ENCODE data around the gene SLC6A5. TPM values are rescaled to one million over a fixed set of nuclear protein-coding genes. Genes with fewer than 3 reads are reported as not detected.

Gene SLC6A5
- total and polyA plus RNA-seq, 2 donors (not counting 3 experiments of a cell fraction or from before 2014, with no cell fraction given), result not detected

DNA sequence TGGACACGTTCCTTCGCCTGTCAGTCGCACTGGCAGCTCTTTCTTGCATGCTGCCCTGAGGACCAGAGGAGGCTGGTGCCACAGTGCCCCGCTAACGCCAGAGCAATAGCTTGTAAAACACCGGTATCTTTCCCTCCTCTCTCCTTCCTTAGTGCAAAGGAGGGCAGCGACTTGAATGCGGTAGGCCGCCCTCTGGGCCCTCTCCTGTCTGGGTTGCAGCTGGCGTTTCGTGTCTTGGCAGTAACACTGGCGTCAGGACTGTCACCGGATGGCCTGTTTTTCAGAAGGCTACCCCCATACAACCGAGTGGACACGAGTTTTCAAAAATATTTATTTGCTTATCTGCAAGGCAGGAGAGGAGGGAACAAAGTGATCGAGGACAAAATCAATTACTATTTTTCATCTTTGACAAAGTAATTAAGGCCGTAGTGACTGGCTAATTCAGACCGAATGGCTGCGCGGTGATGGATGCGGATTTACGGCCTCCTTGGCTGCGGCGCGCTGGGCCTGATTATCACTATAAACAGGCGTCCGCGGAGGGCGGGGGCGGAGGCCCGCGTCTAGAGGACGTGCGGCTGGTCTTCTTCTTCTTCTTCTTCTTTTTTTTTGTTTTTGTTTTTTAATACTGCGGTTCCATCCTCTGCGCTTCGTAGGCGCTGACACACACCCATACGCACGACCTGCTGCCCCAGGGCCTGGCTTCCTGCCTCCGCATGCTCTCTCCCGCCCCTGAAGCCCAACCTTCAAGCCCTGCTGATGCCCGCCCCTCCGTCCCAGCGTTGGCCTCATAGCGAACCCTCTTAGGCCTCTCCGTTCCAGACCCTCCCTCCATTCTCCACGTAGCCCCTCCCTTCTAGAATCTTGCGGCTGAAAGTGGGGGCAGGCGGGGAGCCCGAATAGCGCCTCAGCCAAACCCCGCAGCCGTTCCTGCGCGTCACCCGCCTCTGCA lies 2.9 kb upstream of the SLC6A5 start:
- no peaks in the 10 kb centered on the region for H3K4me1 ChIP-seq (ENCODE audit: control insufficient read depth, extremely low read depth, insufficient read depth, low read length)
- no peak for DNase-seq (ENCODE audit: low read depth, low spot score)
- CTCF ChIA-PET, result interaction anchor here (2.0 kb wide), 1 partner anchor 13 kb away, joined by 6 read pairs; no protein-coding TSS in a partner anchor
- POLR2A ChIA-PET, result no interaction called here
- dilution Hi-C loops (cut with MboI; ENCODE audit: extremely low pct_ligation_motif_present, low sequenced_read_pairs) (no loop called here), intact Hi-C loops (cut with micrococcal nuclease) (no loop called here)
- H2AFZ ChIP-seq (ENCODE audit: low read depth, low read length), result no peak overlapping the region
- no peaks in the 10 kb centered on the region for H3K79me2 ChIP-seq (ENCODE audit: control insufficient read depth, insufficient read depth, low read length)
- H3K4me2 ChIP-seq (ENCODE audit: insufficient read depth, low read length), result no peak overlapping the region
- H3K9me3 ChIP-seq (replicated peaks; ENCODE audit: control insufficient read depth, insufficient read depth, low read length), result no peaks in the 10 kb centered on the region
- H3K4me3 ChIP-seq (replicated peaks in 1 of 3; ENCODE audit: insufficient read depth in 1 of 3, low read depth in 1 of 3, low read length in 3 of 3), result no peak overlapping the region
- no peak overlapping the region for H3K9ac ChIP-seq (replicated peaks; ENCODE audit: extremely low read depth, insufficient read depth, low read length)
- no peaks in the 10 kb centered on the region for H4K20me1 ChIP-seq (replicated peaks; ENCODE audit: control insufficient read depth, extremely low read depth, insufficient read depth, low read length)
- no peak overlapping the region for H3K27ac ChIP-seq (ENCODE audit: insufficient read depth, low read depth, low read length)
- TF ChIP-seq, protein P1, sequence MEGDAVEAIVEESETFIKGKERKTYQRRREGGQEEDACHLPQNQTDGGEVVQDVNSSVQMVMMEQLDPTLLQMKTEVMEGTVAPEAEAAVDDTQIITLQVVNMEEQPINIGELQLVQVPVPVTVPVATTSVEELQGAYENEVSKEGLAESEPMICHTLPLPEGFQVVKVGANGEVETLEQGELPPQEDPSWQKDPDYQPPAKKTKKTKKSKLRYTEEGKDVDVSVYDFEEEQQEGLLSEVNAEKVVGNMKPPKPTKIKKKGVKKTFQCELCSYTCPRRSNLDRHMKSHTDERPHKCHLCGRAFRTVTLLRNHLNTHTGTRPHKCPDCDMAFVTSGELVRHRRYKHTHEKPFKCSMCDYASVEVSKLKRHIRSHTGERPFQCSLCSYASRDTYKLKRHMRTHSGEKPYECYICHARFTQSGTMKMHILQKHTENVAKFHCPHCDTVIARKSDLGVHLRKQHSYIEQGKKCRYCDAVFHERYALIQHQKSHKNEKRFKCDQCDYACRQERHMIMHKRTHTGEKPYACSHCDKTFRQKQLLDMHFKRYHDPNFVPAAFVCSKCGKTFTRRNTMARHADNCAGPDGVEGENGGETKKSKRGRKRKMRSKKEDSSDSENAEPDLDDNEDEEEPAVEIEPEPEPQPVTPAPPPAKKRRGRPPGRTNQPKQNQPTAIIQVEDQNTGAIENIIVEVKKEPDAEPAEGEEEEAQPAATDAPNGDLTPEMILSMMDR (IDR thresholded peaks at IDR 0.05; ENCODE audit: extremely low read depth in 1 of 2, insufficient read depth in 1 of 2, low read depth in 1 of 2, low read length in 2 of 2), result no peak
- no peak for TF ChIP-seq GATA2 (IDR thresholded peaks at IDR 0.05; ENCODE audit: insufficient read depth, insufficient read length, low read depth, low read length)
- TF ChIP-seq POLR2A (IDR thresholded peaks at IDR 0.05; ENCODE audit: low read depth, low read length), result no peak
- TF ChIP-seq MAX (IDR thresholded peaks at IDR 0.05; ENCODE audit: insufficient read depth, insufficient read length), result no peak
- TF ChIP-seq POLR2AphosphoS5 (IDR thresholded peaks at IDR 0.05; ENCODE audit: insufficient read depth, low read depth, low read length), result no peak
- no peak for TF ChIP-seq JUN (IDR thresholded peaks at IDR 0.05; ENCODE audit: borderline replicate concordance, insufficient read depth, insufficient read length, low read depth)
- no peak for TF ChIP-seq FOS (IDR thresholded peaks at IDR 0.05; ENCODE audit: borderline replicate concordance, insufficient read depth, low read length)
- no peak for TF ChIP-seq EZH2 (IDR thresholded peaks at IDR 0.05; ENCODE audit: borderline replicate concordance, low read depth, low read length, severe bottlenecking)
- peaks cover 56 to 64% of the 10 kb centered on the region in 2 experiments for H3K27me3 ChIP-seq (ENCODE audit: control insufficient read depth in 2 of 2, insufficient read depth in 2 of 2, low read length in 2 of 2)
- BruUV-seq (replicated peaks), result no TSS peak
- H3K9me1 ChIP-seq (replicated peaks; ENCODE audit: control insufficient read depth, extremely low read depth, insufficient read depth, low read length), result no peaks in the 10 kb centered on the region
- FAIRE-seq, result no peak
- no peaks in the 10 kb centered on the region for H3K36me3 ChIP-seq (ENCODE audit: control insufficient read depth in 2 of 2, extremely low read depth in 1 of 2, insufficient read depth in 2 of 2, low read length in 2 of 2)

Data from endothelial cell of umbilical vein (primary cell).